Sciatic nerve (tissue), 2 donors: ENCODE measurements around the gene MEF2D. TPM values are rescaled to one million over a fixed set of nuclear protein-coding genes. Genes with fewer than 3 reads are reported as not detected.

ENCODE experiments used
- ATAC-seq: fragments of 200-7000 bp; cut with Tn5 transposase; one replicate; pipeline ENCODE4 v1.9.1; 2020; ENCODE audit warnings: mild to moderate bottlenecking, moderate library complexity
- DNase-seq: peaks from one replicate; pipeline ENCODE4 v3.0.0-alpha.2; 2020; ENCODE audit warnings: low spot score
- intact Hi-C: fragments of 100-400 bp; cut with DNase I; formaldehyde crosslinking; loops from one replicate; pipeline ENCODE4 v1.14.2; 2022
- total RNA-seq: library from RNA; stranded (reverse); fragmentation: NEBNext Ultra II Directional; extraction: Animal tissue kit (Norgen Biotek cat#: 25700); gene quantifications from one replicate; pipeline ENCODE4 v1.2.1, GENCODE V29; 2021
- donor health status: DM: no; HTN: no; CAD: no.
- donor health status: DM: no; HTN: no; CAD: no.

The MEF2D gene
- total RNA-seq, 1 donor from 2014 or later, result 66.8 TPM

GRCh38 chr1:156478250-156478627 lies 22.3 kb downstream of the MEF2D start:
- no peak for DNase-seq
- intact Hi-C loops, result no loop called here
- ATAC-seq, result no peak

GRCh38 chr1:156477526-156478249 lies 22.9 kb downstream of the MEF2D start:
- no peak for DNase-seq
- intact Hi-C loops, result no loop called here
- no peak for ATAC-seq

GRCh38 chr1:156476501-156477298 lies 23.9 kb downstream of the MEF2D start:
- peak; percentile 43 for ATAC-seq
- intact Hi-C loops, result no loop called here
- no peak for DNase-seq

- DNase-seq, result no peak
- peak; percentile 78 for ATAC-seq
- intact Hi-C loops, result no loop called here
Measured at GRCh38 chr1:156475568-156476500, 24.7 kb downstream of the MEF2D start.

GRCh38 chr1:156474966-156475365 lies 25.6 kb downstream of the MEF2D start:
- no peak for ATAC-seq
- no peak for DNase-seq
- intact Hi-C loops, result no loop called here

GRCh38 chr1:156471496-156472490 lies 28.8 kb downstream of the MEF2D start:
- intact Hi-C loops, result no loop called here
- ATAC-seq, result peak; percentile 21
- no peak for DNase-seq

GRCh38 chr1:156470473-156470872 lies 30.1 kb downstream of the MEF2D start:
- intact Hi-C loops, result no loop called here
- ATAC-seq (no peak), DNase-seq (no peak)

- DNase-seq (no peak), ATAC-seq (no peak)
- intact Hi-C loops, result no loop called here
Measured at GRCh38 chr1:156468693-156469345, 31.8 kb downstream of the MEF2D start.

GRCh38 chr1:156467906-156468305 lies 32.7 kb downstream of the MEF2D start:
- DNase-seq (no peak), ATAC-seq (no peak)
- intact Hi-C loops, result no loop called here

- ATAC-seq, result no peak
- no peak for DNase-seq
- intact Hi-C loops, result no loop called here
Measured at GRCh38 chr1:156467385-156467784, 33.2 kb downstream of the MEF2D start.

- peak; percentile 43 for ATAC-seq
- DNase-seq, result no peak
- intact Hi-C loops, result no loop called here
Measured at GRCh38 chr1:156465747-156466365, 34.7 kb downstream of the MEF2D start.

- ATAC-seq, result peak; percentile 1
- intact Hi-C loops, result loop anchor here (5.0 kb wide), 1 partner anchor 32 kb away; no protein-coding TSS in a partner anchor
- no peak for DNase-seq
Measured at GRCh38 chr1:156464825-156465452, 35.6 kb downstream of the MEF2D start.

GRCh38 chr1:156464335-156464734 lies 36.2 kb downstream of the MEF2D start:
- intact Hi-C loops, result loop anchor here (5.0 kb wide), 1 partner anchor 33 kb away; no protein-coding TSS in a partner anchor
- ATAC-seq (peak; percentile 3), DNase-seq (no peak)

GRCh38 chr1:156463874-156464273 lies 36.7 kb downstream of the MEF2D start:
- ATAC-seq (peak; percentile 79), DNase-seq (no peak)
- intact Hi-C loops, result loop anchor here (5.0 kb wide), 1 partner anchor 33 kb away; no protein-coding TSS in a partner anchor

GRCh38 chr1:156462954-156463795 lies 37.4 kb downstream of the MEF2D start:
- intact Hi-C loops, result loop anchor here (5.0 kb wide), 1 partner anchor 34 kb away; no protein-coding TSS in a partner anchor
- DNase-seq (no peak), ATAC-seq (no peak)
